ENCODE results near the gene NCR2.

NCR2 gene

DNA sequence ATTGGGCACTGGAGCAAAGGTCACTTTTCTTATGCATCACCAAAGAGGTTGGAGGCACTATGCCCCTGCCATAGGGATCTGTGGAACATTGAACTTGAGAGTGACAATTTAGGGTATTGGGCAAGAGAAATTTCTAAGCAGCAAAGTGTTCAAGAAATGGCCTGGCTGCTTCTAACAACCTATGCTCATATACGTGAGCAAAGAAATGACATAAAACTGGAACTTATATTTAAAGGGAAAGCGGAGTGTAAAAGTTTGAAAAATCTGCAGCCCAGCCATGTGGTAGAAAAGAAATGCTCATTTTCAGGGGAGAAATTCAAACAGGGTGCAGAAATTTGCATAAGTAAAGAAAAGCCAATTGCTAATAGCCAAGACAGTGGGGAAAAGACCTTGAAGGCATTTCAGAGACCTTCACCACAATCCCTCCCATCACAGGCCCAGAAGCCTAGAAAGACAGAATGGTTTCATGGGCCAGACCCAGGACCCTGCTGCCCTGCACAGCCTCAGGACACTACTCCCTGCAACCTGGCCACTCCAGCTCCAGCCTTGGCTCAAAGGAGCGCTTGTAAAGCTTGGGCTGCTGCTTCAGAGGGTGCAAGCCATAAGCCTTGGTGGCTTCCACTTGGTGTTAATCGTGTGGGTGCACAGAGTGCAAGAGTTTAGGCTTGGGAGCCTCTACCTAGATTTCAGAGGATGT lies 24.4 kb downstream of the NCR2 start:
- no peak for DNase-seq (ENCODE audit: low read depth in 2 of 2)

DNA sequence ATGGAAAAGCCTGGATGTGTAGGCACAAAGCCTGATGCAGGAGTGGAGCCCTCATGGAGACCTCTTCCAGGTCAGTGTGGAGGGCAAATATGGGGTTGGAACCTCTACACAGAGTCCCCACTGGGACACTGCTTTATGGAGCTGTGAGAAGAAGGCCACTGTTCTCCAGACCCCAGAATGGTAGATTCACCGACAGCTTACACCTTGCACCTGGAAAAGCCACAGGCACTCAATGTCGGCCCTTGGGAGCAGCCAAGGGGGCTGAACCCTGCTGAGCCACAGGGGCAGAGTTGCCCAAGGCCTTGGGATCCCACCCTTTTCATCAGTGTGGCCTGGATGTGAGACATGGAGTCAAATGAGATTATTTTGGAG lies 24.9 kb downstream of the NCR2 start:
- DNase-seq (ENCODE audit: low read depth in 2 of 2) = no peak

DNA sequence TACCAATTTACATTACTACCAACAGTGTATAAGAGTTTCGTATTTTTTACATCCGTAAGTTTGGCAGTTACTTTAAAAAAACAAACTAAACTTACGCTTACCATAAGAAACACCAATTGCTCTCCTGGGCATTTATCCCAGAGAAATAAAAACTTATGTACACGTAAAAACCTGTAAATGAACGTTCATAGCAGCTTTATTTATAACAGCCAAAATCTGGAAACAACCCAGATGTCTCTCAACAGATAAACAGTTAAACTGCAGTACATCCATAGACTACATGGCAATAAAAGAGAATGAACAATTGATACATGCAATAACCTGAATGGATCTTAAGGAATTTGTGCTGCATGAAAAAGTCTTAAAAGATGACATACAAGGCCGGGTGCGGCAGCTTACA lies 30.7 kb downstream of the NCR2 start:
- DNase-seq (ENCODE audit: low read depth in 2 of 2) = no peak

DNA sequence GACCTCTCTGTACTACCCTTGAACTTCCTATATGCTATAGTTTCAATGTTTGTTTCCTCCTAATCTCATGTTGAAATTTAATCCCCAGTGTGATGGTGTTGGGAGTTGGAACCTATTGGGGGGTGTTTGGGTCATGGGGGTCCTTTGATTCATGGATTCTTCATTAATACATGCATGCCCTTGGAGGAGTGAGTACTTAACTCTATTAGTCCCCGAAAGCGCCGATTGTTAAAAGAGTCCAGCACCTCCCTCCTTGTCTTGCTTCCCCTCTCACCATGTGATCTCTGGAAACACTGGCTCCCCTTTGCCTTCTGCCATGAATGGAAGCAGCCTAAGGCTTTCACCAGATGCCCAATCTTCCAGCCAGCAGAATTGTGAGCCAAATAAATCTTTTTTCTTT lies 31.7 kb downstream of the NCR2 start:
- no peak for DNase-seq (ENCODE audit: low read depth in 2 of 2)

DNA sequence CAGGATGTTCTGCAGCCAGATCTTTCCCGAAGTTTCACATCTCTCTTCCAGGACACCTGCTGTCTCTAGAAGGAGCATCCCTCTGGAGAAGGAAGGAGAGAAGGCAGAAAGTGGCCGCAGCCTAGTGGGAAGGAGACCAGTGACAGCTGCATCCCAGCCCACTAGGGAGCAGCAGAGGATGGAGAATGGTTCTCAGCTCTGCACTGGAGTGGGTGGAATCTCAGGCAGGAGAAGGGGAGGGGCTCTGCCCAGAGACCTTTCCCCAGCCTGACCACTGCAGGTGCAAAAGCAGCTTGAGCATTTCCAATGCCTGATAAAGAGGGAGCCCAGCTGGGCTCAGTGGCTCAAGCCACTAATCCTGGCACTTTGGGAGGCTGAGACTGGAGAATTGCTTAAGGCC lies 32.3 kb downstream of the NCR2 start:
- no peak for DNase-seq (ENCODE audit: low read depth in 2 of 2)

DNA sequence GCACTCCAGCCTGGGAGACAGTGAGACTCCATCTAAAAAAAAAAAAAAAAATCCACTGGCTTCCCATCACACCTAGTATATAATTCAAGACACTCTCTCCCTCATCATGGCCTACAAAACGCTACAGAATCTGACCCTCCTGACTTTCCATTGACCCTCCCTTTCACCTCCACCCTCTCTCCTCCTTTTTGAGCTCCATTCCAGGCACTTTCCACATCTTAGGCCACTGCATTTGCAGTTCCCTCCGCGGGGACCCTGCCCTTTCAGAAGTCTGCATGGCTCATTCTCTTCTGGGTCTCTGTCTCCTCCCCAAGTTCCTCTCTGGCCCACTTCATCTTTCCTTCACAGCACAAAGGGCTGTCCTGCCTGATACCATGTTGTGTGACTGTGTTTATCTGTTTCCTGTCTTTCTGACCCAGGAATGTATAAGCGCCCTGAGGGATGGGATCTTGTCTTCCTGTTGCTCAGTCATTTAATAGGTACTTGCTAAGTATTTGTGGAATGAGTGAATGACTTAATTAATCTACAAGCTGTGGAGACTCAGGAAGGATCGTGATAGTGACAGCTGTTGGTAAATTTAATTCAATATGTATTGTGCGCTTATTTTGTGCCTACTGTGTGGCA lies 35.2 kb downstream of the NCR2 start:
- DNase-seq (ENCODE audit: low read depth in 2 of 2) = no peak

DNA sequence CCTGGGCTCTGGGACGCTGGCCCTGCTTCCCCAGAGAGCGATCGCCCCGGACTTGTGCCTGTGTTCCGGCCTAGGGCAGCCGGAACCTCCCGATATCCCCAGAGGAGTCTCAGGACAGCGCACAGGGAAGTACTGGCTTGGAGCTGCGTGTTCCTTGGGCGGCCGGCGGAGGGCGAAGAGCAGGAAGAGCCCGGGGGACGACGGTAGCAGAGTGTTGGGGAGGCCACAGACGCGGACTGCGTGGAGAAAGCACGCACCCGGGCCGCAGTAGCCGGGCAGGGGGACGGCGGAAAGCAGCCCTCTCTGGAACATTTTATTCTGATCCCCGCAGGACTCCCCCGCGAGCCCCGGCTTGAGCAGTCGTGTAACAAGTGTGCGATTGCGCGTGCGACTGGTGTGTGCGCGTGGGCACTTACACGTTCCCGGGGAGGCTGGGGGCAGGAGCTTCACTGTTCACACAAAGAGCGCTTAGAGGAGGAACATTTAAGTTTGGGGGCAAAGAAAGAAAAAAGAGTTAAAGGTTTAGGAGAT lies 36.1 kb downstream of the NCR2 start:
- DNase-seq (ENCODE audit: low read depth in 2 of 2) = no peak

DNA sequence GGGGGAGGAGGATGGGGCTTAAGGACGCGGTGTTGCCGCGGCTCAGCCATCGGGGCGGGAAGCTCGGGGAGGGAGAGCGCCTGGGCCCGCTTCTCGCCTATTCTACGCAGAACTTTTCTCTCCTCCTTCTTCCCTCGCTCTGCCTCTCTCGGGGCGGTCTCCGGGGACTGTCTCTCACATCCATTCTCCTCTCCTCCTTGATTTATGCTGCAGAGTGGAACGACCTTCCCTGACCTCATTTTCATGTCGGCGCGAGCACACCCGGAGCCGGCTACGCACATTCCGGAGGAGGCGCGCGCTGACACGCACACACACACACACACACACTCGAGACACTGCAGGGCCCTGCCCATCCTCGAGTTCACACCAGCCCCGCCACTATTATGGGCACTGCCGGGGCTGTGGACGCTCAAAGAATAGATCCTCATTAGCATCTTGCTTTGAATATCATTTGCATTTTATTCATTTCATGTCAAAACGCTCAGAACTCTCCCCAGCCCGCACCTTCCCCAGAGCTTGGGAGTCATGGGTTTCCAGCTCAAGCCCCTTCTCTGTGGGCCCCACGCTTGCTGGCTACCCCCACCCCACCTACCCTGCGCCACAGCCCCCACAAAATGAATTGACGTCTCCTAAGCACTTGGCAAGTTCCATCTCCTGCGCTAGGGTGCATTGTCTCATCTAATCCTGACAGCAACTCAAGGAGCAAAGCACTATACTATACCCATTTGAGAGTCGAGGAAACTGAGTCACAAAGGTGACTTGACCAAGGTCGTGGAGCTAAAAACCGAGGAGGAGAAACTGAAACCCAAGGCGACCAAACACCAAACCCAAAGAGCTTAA lies 36.8 kb downstream of the NCR2 start:
- no peak for DNase-seq (ENCODE audit: low read depth in 2 of 2)

DNA sequence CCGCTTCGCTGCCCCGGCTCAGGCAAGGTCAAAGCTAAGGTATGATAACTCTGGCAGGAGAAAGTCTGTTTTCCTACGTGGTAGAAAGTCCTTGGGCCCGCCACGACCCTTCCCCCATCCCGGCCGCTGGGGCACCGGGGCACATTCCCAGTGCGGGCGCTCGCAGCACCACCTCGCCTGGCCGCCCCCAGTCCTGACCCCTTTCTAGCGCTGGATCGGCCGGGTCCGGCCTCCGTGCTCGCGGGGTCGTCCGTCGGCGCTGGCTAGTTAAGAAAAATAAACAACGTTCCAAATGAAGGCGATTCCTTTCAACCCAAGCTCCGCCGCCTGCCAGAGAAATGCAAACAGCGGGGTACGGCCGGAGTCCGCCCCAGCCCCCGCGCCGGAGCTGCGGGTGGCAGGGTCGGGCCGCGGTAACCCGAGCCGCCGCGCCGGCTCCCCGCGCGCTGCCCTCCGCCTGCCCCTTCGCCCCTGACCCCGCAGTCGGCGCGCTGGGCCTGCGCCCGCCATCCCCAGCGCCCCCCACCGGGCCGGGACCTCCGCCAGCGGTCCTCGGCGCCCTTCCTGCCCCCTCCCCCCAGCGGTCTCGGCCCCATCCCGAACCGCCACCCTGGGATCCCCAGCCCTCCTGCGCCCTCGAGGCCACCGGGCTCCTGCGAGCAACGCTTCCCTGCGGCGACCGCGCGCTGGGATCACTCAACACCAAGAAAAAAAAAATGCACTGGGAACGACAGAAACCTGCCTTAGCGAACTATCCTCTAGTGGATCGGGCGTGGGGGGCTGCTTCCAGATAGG lies 37.6 kb downstream of the NCR2 start:
- DNase-seq (ENCODE audit: low read depth in 2 of 2) = no peak

DNA sequence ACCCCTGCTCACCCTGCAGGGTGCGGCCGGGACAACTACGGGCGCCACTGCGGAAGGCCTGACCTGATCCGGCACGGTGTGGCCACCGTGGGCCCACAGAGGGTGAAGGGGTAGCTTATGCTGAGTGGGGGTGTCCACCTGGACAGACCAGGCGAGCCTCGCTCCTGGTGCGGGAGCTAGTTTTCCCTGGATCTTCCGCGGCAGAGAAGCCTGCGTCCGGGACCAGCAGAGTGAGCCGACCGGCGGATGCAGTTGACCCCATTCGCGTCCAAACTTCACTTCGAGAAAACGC lies 38.2 kb downstream of the NCR2 start:
- DNase-seq (ENCODE audit: low read depth in 2 of 2) = no peak

DNA sequence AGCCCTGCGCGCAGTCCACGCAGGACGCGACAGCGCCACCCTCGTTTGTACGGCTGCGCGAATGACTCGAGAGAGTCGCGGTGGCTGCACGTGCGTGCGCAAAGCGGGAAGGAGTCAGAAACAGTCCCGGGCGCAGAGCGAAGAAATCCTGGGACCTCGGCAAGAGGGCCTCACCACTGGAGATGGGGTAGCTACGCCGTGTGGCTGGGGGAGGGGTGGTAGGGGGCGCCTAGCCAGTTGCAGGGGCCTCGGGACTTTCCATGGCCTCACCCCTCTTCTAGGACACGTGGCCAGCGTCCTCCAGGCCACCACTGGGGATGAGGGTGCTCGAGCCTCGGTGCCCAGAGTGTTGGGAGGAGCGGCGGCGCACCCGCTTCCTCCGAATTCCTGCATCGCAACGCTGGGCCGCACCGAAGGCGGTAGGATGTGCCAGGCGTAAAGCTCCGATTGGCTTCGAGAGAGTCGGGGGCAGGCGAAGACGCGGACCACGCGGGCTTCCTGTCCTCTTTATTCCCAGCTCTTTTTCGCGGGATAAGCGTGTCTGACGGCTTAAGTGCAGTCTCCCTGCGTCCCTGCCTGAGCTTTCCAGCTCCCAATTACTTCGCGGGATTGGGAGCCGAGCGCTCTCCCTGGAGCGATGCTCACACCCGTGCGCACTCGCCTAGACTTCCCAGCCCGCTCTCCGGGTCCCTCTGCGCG lies 38.7 kb downstream of the NCR2 start:
- DNase-seq (ENCODE audit: low read depth in 2 of 2) = no peak

DNA sequence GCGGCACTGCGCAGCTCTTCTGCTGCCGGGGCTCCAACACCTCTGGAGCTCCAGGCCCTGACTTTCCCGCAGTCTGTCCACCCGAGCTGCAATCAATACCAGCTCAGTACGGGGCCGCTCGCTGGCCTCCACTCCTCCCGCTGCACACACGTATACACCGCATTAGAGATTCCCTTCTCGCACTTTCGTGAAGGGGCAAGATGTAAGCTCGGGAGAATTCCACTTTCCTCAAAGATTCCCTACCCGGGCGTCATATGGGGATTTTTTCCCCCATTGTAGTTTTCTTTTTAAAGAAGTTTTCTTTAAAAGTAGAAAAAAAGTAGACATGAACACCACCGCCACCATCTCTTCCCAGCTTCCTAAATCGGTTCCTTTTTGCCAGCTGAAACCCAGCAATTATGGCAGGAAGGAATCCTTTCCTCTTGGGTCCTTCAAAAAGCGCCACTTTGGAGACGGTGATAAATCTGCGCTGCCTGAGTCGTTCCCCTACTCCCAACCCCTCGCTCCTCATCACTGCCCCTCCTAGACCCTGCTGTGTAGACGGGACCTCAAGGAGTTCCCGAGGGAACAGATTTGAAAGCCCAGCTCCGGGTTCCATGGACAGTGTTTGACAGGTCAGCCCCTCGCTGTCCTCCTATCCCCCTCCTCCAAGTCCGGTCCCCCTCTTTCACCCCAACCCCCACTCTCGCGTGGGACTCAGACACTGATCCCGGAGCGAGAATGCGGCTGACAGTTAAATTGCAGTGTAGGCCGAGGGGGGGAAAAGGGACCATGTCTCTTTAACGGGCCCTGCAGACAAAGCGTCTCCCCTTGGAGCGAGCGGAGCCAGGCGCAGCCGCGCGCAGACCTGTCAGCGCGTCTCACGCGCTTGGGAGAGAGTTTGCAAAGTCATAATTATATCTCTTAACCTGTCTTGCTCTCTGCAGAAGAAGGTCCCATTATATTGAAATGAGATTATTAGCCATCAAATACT lies 39.5 kb downstream of the NCR2 start:
- DNase-seq (ENCODE audit: low read depth in 2 of 2) = no peak

DNA sequence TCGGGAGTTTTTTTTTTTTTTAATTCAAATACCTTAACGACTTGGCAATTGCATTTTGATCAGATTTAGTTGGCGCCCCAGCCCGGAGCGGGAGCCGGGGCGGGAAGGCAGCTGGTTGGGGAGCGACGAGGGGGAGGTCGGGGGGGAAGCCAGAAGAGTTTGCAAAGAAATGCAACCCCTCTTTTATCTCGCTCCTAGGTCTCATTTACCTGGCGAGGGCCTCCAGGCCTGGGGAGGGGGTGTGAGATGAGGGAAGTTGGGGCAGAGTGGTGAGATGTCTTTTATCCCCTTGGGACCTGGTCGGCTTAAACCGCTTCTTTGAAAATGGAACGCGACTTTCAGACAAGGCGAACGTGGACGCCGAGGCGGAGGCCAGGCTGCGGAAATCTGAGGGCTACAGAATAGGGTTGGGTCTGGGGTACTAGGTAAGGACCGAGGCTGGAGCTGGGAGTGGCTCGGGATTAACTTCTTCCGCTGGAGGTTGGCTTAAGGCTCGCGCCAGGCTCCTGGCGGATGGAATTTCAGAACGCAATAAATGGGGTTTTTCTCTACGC lies 40.3 kb downstream of the NCR2 start:
- DNase-seq (ENCODE audit: low read depth in 2 of 2) = no peak

DNA sequence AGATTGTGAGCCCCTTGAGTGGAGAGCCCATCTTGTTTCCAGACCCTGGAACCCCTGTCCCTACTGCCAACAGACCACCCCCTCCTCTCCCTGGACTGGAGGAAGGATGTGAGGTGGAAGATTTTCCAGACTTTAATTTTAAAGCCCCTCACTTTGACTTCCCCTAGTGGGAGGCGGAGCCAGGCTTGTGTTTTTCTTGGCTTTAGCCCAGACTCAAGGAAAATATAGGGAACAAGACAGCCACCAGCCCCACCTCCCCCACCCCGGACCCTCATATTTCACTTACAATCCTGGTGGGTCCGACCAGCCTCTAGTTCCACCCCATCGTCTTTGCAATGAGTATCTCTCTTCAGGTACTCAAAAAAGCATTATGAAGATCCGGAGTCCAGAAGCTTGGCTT lies 40.8 kb downstream of the NCR2 start:
- no peak for DNase-seq (ENCODE audit: low read depth in 2 of 2)

DNA sequence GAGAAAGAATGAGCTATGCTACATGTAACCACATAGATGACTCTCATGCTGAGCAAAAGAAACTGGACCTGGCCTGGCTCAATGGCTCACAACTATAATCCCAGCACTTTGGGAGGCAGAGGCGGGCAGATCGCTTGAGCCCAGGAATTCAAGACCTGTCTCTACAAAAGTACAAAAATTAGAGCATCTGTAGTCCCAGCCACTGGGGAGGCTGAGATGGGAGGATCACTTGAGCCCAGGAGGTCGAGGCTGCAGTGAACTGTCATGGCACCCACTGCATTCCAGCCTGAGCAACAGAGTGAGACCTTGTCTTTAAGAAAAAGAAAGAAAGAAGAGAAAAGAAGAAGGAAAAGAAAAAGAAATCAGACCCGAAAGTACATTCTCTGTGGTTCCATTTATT lies 41.7 kb downstream of the NCR2 start:
- no peak for DNase-seq (ENCODE audit: low read depth in 2 of 2)

DNA sequence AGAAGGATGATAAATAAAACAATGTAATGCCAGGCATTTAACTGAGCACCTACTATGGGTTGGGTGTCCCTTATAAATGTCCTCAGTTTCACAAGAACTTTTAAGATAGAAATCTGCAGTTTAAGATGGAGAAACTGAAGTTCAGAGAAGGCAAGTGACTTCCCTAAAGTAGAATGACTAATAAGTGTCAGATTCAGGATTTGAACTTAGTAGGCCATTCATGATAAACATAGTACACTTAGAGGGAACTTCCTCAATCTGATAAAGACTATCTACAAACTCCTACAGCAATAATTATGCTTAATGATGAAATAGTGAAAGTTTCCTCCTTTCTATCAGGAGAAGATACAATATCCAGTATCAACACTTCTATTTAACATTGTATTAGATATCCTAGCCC lies 43.9 kb downstream of the NCR2 start:
- DNase-seq (ENCODE audit: low read depth in 2 of 2) = no peak

DNA sequence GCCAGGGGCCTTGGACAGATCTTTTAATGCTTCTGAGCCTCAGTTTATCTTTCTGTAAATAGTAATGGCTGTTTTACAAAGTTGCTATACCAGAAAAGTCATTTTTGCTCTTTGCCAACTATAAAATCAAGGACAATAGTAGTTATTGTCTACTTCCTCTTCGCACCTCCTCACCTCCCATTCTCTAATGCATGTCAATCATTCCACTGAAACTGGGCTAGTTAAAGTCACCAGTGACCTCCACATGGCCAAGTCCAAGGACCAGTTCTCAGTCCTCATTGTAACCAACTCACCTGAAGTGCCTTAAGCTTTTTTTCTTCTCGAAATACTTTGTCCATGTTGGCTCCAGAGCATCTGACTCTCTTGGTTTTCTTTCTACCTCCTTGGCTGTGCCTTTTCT lies 51.2 kb downstream of the NCR2 start:
- DNase-seq (ENCODE audit: low read depth in 2 of 2) = no peak

DNA sequence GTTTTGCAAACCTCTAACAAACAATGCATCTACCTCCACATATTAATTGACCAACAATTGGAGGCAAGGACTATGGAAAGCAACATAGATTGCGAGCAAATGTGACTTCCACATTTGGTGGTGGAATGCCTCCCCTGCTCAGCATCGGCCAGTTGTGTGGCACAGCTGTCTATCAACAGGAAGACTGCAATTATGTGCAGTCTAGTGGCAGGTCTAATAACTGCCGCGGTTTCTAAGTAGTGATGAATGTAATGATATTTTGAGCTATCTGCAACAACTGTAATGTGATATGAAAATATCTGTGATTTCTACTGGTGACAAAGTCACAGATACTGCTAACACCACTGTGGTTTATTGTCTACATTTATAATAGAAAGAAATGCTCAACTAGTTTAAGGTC lies 56.8 kb downstream of the NCR2 start:
- DNase-seq (ENCODE audit: low read depth in 2 of 2) = no peak

DNA sequence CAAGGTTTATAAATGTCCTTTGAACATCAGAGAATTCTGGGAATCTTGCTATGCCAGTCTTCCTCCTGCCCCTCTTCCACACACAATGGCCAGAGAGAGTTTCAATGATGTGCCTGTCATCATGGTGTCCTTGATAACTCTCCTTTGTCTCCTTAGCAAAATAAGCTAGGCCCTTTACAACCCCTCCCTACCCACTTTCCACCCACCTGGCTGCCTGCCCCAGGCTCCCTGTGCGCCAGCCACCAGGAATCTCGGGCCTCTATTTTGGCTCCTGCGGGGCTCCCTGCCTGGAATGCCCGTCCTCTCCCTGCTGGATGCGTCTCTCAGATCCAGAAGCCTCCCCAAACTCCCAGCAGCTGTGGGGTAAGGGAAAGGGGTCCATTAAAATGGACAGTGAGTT lies 60.9 kb downstream of the NCR2 start:
- DNase-seq (ENCODE audit: low read depth in 2 of 2) = no peak

DNA sequence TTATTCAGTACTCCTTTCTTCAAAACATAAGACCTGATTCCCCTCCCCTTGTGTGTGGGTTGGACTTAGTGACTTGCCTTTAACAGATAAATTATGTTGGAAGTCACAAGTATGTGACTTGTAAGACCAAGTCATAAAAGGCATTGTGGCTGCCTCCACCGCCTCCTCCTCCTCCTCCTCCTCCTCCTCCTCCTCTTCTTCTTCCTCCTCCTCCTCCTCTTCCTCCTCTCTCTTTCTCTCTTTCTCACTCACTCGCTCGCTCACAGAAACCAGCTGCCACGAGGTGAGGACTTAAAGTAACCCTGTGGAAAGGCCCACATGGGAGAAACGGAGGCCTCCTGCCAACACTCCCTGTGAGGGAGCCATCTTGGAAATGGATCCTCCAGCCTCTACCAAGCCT lies 64.0 kb downstream of the NCR2 start:
- DNase-seq (ENCODE audit: low read depth in 2 of 2) = no peak

Data from stimulated activated CD4-positive, alpha-beta T cell treated with anti-CD3 and anti-CD28 coated beads, Interleukin-12 subunit alpha, Interleukin-12 subunit beta, amount 100 ng/mL, for 24 hours (primary cell).